CD4-positive, alpha-beta T cell (primary cell): Measurements from ENCODE around the gene TMA7. TPM values are rescaled to one million over a fixed set of nuclear protein-coding genes. Genes with fewer than 3 reads are reported as not detected.

Experiments used
- ATAC-seq: fragments of 200-7000 bp; cut with Tn5 transposase; one replicate; pipeline ENCODE4 v1.10.0; 2022; ENCODE audit warnings: mild to moderate bottlenecking; ENCODE audit not compliant: poor library complexity
- CTCF ChIA-PET: fragments of 350-600 bp; sonication (Branson Sonifier 250); formaldehyde crosslinking; loops from one replicate; lab custom pipeline; 2021; ENCODE audit warnings: antibody characterized with exemption, inconsistent platforms; lab: Charles Lee
- POLR2A ChIA-PET: fragments of 350-600 bp; sonication (Branson Sonifier 250); formaldehyde crosslinking; loops from one replicate; lab custom pipeline; 2021; ENCODE audit warnings: antibody characterized with exemption, inconsistent platforms; lab: Charles Lee
- DNase-seq, 14 experiments: peaks; one replicate each; pipeline ENCODE4 v3.0.0-alpha.2; 2013 to 2020; ENCODE audit warnings: mixed read lengths in 2 of 14
- H3K27ac ChIP-seq, 2 donors: one replicate each; pipeline versions ENCODE4 v1.5.1 to v1.7.0; 2013; ENCODE audit warnings: low read length in 2 of 2, low read depth in 1 of 2, mild to moderate bottlenecking in 1 of 2
- H3K27me3 ChIP-seq, 2 experiments: 1 replicate in 1 of 2; 2 replicates in 1 of 2; pipeline versions ENCODE4 v1.6.1 to v1.7.0; 2013; ENCODE audit warnings: low read length in 2 of 2, control low read depth in 1 of 2, mild to moderate bottlenecking in 1 of 2, moderate library complexity in 1 of 2; ENCODE audit not compliant: insufficient read depth in 2 of 2, control insufficient read depth in 1 of 2
- H3K36me3 ChIP-seq: one replicate; pipeline ENCODE4 v1.6.1; 2013; ENCODE audit warnings: low read length, control low read depth; ENCODE audit not compliant: insufficient read depth
- H3K4me1 ChIP-seq: one replicate; pipeline ENCODE4 v1.6.1; 2013; ENCODE audit warnings: low read length, control low read depth; ENCODE audit not compliant: insufficient read depth
- H3K4me3 ChIP-seq: one replicate; pipeline ENCODE4 v1.5.1; 2013; ENCODE audit warnings: mild to moderate bottlenecking, low read length, moderate library complexity
- H3K9me3 ChIP-seq, 2 experiments: 1 replicate in 1 of 2; 2 replicates in 1 of 2; pipeline versions ENCODE4 v1.6.1 to v1.7.0; 2013; ENCODE audit warnings: low read length in 2 of 2, mild to moderate bottlenecking in 2 of 2, control low read depth in 1 of 2, moderate library complexity in 1 of 2; ENCODE audit not compliant: control insufficient read depth in 1 of 2, insufficient read depth in 1 of 2
- H3K27ac Mint-ChIP-seq: one replicate; pipeline ENCODE4 v1.8.0; 2020; ENCODE audit warnings: mixed read lengths
- H3K27me3 Mint-ChIP-seq: one replicate; pipeline ENCODE4 v1.8.0; 2021; ENCODE audit warnings: mixed read lengths
- H3K36me3 Mint-ChIP-seq: one replicate; pipeline ENCODE4 v1.8.0; 2021; ENCODE audit warnings: low read depth, mixed read lengths
- H3K4me1 Mint-ChIP-seq: one replicate; pipeline ENCODE4 v1.8.0; 2021; ENCODE audit warnings: low read depth, mixed read lengths
- H3K4me3 Mint-ChIP-seq: one replicate; pipeline ENCODE4 v1.8.0; 2020; ENCODE audit warnings: mild to moderate bottlenecking, mixed read lengths
- H3K9me3 Mint-ChIP-seq: one replicate; pipeline ENCODE4 v1.8.0; 2020; ENCODE audit warnings: mixed read lengths
- CTCF ChIP-seq: fragments of 200-600 bp; IDR thresholded peaks from one replicate; pipeline ENCODE4 v1.8.0; 2022; ENCODE audit warnings: antibody characterized with exemption, mild to moderate bottlenecking
- intact Hi-C, 2 experiments: fragments of 100-400 bp; cut with DNase I in 1 of 2; cut with micrococcal nuclease in 1 of 2; formaldehyde crosslinking; loops; one replicate each; pipeline versions ENCODE4 v1.15.1 to v1.9.0; 2023 to 2025; cut with DNase I, micrococcal nuclease
- total RNA-seq, 174 experiments: library from RNA in 2 of 174; stranded (reverse) in 2 of 174; gene quantifications; one replicate each; pipeline ENCODE4 v1.2.3 and lab custom pipeline; 2021 to 2026

Gene TMA7
- total RNA-seq, 2 experiments from 2014 or later = 289 to 297 TPM

GRCh38 chr3:48416546-48416945 lies 23.5 kb upstream of the TMA7 start:
- Mint-ChIP-seq H3K27me3 (no peaks in the 10 kb centered on the region), H3K36me3 (no peaks in the 10 kb centered on the region), H3K4me3 (no peak overlapping the region), H3K9me3 (no peaks in the 10 kb centered on the region), H3K4me1 (no peaks in the 10 kb centered on the region), H3K27ac (no peak overlapping the region)
- no peak overlapping the region for H3K4me3 ChIP-seq
- no peaks in the 10 kb centered on the region for H3K36me3 ChIP-seq
- ChIA-PET POLR2A (no interaction called here), CTCF (interaction anchor here (1.4 to 2.3 kb wide), 2 partner anchors 16 to 19 kb away, joined by 4 to 14 read pairs; no protein-coding TSS in a partner anchor)
- H3K27ac ChIP-seq = no peak overlapping the region
- ATAC-seq = no peak
- no peaks in the 10 kb centered on the region for H3K4me1 ChIP-seq
- no peaks in the 10 kb centered on the region for H3K27me3 ChIP-seq
- no peaks in the 10 kb centered on the region for H3K9me3 ChIP-seq
- DNase-seq = no peak
- TF ChIP-seq CTCF = no peak
- intact Hi-C loops = no loop called here

- no peak overlapping the region for H3K27ac Mint-ChIP-seq
- POLR2A ChIA-PET = no interaction called here
Measured at GRCh38 chr3:48417529-48418108, 22.4 kb upstream of the TMA7 start.

GRCh38 chr3:48418140-48418539 lies 21.9 kb upstream of the TMA7 start:
- intact Hi-C loops = no loop called here
- H3K4me3 Mint-ChIP-seq = no peak overlapping the region
- no peak overlapping the region for H3K27ac Mint-ChIP-seq
- no peaks in the 10 kb centered on the region for H3K27me3 Mint-ChIP-seq
- no peak for ATAC-seq
- no peak for DNase-seq
- POLR2A ChIA-PET = no interaction called here
- no peaks in the 10 kb centered on the region for H3K4me1 ChIP-seq
- no peaks in the 10 kb centered on the region for H3K9me3 Mint-ChIP-seq
- CTCF ChIA-PET = no interaction called here
- H3K27ac ChIP-seq = no peak overlapping the region
- no peaks in the 10 kb centered on the region for H3K9me3 ChIP-seq
- no peaks in the 10 kb centered on the region for H3K27me3 ChIP-seq
- H3K36me3 Mint-ChIP-seq = no peaks in the 10 kb centered on the region
- H3K36me3 ChIP-seq = no peaks in the 10 kb centered on the region
- H3K4me1 Mint-ChIP-seq = no peaks in the 10 kb centered on the region
- H3K4me3 ChIP-seq = no peak overlapping the region
- TF ChIP-seq CTCF = no peak

More at GRCh38 chr3:48417529-48418108, 22.4 kb upstream of the TMA7 start:
- Mint-ChIP-seq H3K4me1 (no peaks in the 10 kb centered on the region), H3K27me3 (no peaks in the 10 kb centered on the region), H3K4me3 (no peak overlapping the region), H3K36me3 (no peaks in the 10 kb centered on the region), H3K9me3 (no peaks in the 10 kb centered on the region)
- no peaks in the 10 kb centered on the region for H3K4me1 ChIP-seq
- no peak for TF ChIP-seq CTCF
- CTCF ChIA-PET = no interaction called here
- ATAC-seq (no peak), DNase-seq (no peak)
- H3K36me3 ChIP-seq = no peaks in the 10 kb centered on the region
- no peak overlapping the region for H3K27ac ChIP-seq
- H3K27me3 ChIP-seq = no peaks in the 10 kb centered on the region
- H3K4me3 ChIP-seq = no peak overlapping the region
- intact Hi-C loops = no loop called here
- H3K9me3 ChIP-seq = no peaks in the 10 kb centered on the region
